Loucy (cell line): ENCODE data around the gene SH2D1B.
"Not testable (repeated sequence)": the region's sequence is repeated elsewhere in the genome, so short reads cannot be mapped to it uniquely, and the experiment has no call there.

Source experiments
- H2AFZ ChIP-seq: fragments of 200-600 bp; sonication (generic); 2 replicates; pipeline ENCODE4 v1.6.0; 2016; ENCODE audit warnings: antibody characterized with exemption, mild to moderate bottlenecking, low read length, moderate library complexity
- H3F3A ChIP-seq: fragments of 200-600 bp; 2 replicates; pipeline ENCODE4 v1.6.0; 2016; ENCODE audit warnings: antibody characterized with exemption, low read depth, mild to moderate bottlenecking
- H3K27me3 ChIP-seq: fragments of 200-600 bp; sonication (generic); 2 replicates; pipeline ENCODE4 v1.6.1; 2014; ENCODE audit warnings: low read length, mild to moderate bottlenecking; ENCODE audit not compliant: insufficient read depth, poor library complexity, severe bottlenecking
- H3K36me3 ChIP-seq: fragments of 200-600 bp; sonication (generic); 2 replicates; pipeline ENCODE4 v1.6.1; 2016; ENCODE audit warnings: low read length; ENCODE audit not compliant: insufficient read depth
- H3K4me1 ChIP-seq: fragments of 200-600 bp; sonication (generic); 2 replicates; pipeline ENCODE4 v1.5.1; 2014; ENCODE audit warnings: low read length, mild to moderate bottlenecking; ENCODE audit not compliant: insufficient read depth, poor library complexity, severe bottlenecking
- H3K4me2 ChIP-seq: fragments of 200-600 bp; sonication (generic); 2 replicates; pipeline ENCODE4 v1.6.0; 2014; ENCODE audit warnings: antibody characterized with exemption, low read length, low read depth, mild to moderate bottlenecking; ENCODE audit not compliant: poor library complexity, severe bottlenecking
- H3K4me3 ChIP-seq: fragments of 200-600 bp; sonication (generic); 2 replicates; pipeline ENCODE4 v1.5.1; 2014; ENCODE audit warnings: low read length, mild to moderate bottlenecking, mixed read lengths; ENCODE audit not compliant: poor library complexity, severe bottlenecking
- H3K79me2 ChIP-seq: fragments of 200-600 bp; sonication (generic); 2 replicates; pipeline ENCODE4 v1.6.1; 2014; ENCODE audit warnings: low read length; ENCODE audit not compliant: insufficient read depth
- H3K9ac ChIP-seq: fragments of 200-600 bp; sonication (generic); 2 replicates; pipeline ENCODE4 v1.6.0; 2014; ENCODE audit warnings: mild to moderate bottlenecking, low read depth, low read length, moderate library complexity; ENCODE audit not compliant: poor library complexity, severe bottlenecking
- H3K9me2 ChIP-seq: fragments of 200-600 bp; sonication (generic); replicated peaks from 2 replicates; pipeline ENCODE4 v1.6.1; 2016; ENCODE audit warnings: low read depth, low read length, mixed read lengths
- H3K9me3 ChIP-seq: fragments of 200-600 bp; sonication (generic); 2 replicates; pipeline ENCODE4 v1.6.1; 2014; ENCODE audit warnings: mild to moderate bottlenecking, antibody characterized with exemption, low read length, low read depth; ENCODE audit not compliant: insufficient read depth
- H4K20me1 ChIP-seq: fragments of 200-600 bp; sonication (generic); 2 replicates; pipeline ENCODE4 v1.6.0; 2014; ENCODE audit warnings: antibody characterized with exemption, low read length, mild to moderate bottlenecking; ENCODE audit not compliant: insufficient read depth, poor library complexity, severe bottlenecking
- EZH2phosphoT487 ChIP-seq: fragments of 200-600 bp; IDR thresholded peaks from 2 replicates; pipeline ENCODE4 v1.6.1; 2018; ENCODE audit warnings: antibody characterized with exemption, mild to moderate bottlenecking, moderate library complexity, borderline replicate concordance
- TF ChIP-seq, protein P1 (sequence below): fragments of 200-600 bp; sonication (generic); conservative IDR thresholded peaks from 2 replicates; pipeline ENCODE4 v1.5.1; 2014; ENCODE audit warnings: mild to moderate bottlenecking, antibody characterized with exemption, low read length

The SH2D1B gene

DNA sequence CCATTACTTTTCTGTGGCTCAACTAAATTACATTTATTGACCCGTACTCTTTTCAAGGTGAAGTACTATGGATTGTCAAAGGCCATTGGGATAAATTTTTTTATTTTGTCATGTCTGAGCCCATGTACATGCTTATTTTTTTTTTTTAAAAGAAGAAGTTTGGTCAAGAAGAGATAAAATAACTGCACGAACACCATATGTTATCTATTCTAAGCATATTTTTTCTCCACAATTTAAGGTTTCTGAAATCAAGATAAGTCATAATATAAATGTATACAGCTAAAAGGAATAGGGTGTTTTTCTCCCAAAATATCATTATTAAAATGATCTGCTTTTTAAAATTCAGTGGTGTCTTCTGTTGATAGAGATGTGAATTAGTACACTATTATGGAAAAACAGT lies 35.0 kb upstream of the SH2D1B start:
- H3K36me3 ChIP-seq: no peaks in the 10 kb centered on the region
- TF ChIP-seq EZH2phosphoT487: no peak
- TF ChIP-seq, protein P1, sequence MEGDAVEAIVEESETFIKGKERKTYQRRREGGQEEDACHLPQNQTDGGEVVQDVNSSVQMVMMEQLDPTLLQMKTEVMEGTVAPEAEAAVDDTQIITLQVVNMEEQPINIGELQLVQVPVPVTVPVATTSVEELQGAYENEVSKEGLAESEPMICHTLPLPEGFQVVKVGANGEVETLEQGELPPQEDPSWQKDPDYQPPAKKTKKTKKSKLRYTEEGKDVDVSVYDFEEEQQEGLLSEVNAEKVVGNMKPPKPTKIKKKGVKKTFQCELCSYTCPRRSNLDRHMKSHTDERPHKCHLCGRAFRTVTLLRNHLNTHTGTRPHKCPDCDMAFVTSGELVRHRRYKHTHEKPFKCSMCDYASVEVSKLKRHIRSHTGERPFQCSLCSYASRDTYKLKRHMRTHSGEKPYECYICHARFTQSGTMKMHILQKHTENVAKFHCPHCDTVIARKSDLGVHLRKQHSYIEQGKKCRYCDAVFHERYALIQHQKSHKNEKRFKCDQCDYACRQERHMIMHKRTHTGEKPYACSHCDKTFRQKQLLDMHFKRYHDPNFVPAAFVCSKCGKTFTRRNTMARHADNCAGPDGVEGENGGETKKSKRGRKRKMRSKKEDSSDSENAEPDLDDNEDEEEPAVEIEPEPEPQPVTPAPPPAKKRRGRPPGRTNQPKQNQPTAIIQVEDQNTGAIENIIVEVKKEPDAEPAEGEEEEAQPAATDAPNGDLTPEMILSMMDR: no peak
- H2AFZ ChIP-seq: no peak overlapping the region
- H3F3A ChIP-seq: no peaks in the 10 kb centered on the region
- no peaks in the 10 kb centered on the region for H4K20me1 ChIP-seq
- no peak overlapping the region for H3K4me3 ChIP-seq
- H3K4me2 ChIP-seq: no peak overlapping the region
- H3K9me3 ChIP-seq: no peaks in the 10 kb centered on the region
- H3K27me3 ChIP-seq: no peaks in the 10 kb centered on the region
- H3K4me1 ChIP-seq: no peaks in the 10 kb centered on the region
- no peak overlapping the region for H3K9ac ChIP-seq
- H3K9me2 ChIP-seq: no peaks in the 10 kb centered on the region
- no peaks in the 10 kb centered on the region for H3K79me2 ChIP-seq

DNA sequence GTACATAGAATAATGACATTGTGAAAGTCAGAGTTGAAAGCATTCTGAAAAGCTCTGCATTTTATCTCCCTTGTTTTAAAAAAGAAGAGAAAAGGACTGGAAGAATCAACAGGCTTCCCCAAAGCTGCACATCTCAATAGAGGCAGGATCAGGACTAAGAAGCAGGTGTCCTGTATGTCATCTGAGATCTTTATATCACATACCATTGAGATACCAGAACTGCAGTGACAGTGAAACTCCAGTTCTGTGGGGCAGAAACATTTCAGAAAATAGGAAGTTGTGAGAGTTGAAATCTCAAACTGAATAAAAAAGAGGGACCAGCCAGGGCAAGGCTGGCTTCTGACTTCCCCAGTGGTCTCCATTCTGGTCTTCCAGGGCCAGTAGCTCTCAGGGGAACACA lies 33.0 kb upstream of the SH2D1B start:
- Histone ChIP-seq H4K20me1 (no peaks in the 10 kb centered on the region), H3K4me3 (no peak overlapping the region), H3K4me1 (no peaks in the 10 kb centered on the region), H3F3A (no peaks in the 10 kb centered on the region), H3K9ac (no peak overlapping the region), H3K9me3 (no peaks in the 10 kb centered on the region), H3K36me3 (no peaks in the 10 kb centered on the region), H3K27me3 (no peaks in the 10 kb centered on the region), H3K79me2 (no peaks in the 10 kb centered on the region), H3K9me2 (no peaks in the 10 kb centered on the region), H3K4me2 (no peak overlapping the region), H2AFZ (no peak overlapping the region; the same call in 1 of the 2 replicates)
- TF ChIP-seq, protein P1: no peak
- TF ChIP-seq EZH2phosphoT487: no peak

DNA sequence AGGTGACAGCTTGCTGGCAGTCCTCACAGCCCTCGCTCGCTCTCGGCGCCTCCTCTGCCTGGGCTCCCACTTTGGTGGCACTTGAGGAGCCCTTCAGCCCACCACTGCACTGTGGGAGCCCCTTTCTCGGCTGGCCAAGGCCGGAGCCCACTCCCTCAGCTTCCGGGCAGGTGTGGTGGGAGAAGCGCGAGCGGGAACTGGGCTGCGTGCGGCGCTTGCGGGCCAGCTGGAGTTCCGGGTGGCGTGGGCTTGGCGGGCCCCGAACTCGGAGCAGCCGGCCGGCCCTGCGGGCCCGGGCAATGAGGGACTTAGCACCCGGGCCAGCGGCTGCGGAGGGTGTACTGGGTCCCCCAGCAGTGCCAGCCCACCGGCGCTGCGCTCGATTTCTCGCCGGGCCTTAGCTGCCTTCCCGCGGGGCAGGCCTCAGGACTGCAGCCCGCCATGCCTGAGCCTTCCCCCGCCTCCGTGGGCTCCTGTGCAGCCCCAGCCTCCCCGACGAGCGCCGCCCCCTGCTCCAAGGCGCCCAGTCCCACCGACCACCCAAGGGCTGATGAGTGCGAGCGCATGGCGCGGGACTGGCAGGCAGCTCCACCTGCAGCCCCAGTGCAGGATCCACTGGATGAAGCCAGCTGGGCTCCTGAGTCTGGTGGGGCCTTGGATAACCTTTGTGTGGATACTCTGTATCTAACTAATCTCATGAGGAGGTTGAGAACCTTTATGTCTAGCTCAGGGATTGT lies 21.2 kb upstream of the SH2D1B start:
- H3K79me2 ChIP-seq, H3K4me1 ChIP-seq, H3K9ac ChIP-seq, H3K27me3 ChIP-seq, H3K36me3 ChIP-seq, H3K4me2 ChIP-seq, H2AFZ ChIP-seq, H3K4me3 ChIP-seq, H3F3A ChIP-seq, H4K20me1 ChIP-seq, H3K9me2 ChIP-seq, H3K9me3 ChIP-seq: not testable (repeated sequence)

DNA sequence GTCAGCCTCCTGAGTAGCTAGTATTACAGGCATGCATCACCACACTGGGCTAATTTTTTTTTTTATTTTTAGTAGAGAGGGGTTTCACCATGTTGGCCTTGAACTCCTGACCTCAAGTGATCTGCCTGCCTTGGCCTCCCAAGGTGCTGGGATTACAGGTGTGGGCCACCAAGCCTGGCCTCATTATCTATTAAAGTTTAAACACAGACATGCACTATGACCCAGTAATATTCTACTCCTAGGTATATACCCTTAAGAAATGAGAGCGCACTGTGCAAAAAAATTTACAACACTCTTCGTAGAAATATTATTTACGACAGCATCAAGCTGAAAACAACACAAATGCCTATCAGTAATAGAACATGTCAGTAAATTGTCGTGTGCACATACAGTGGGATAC lies 18.6 kb upstream of the SH2D1B start:
- Histone ChIP-seq H3F3A (no peaks in the 10 kb centered on the region), H3K4me2 (no peak overlapping the region), H3K36me3 (no peaks in the 10 kb centered on the region), H4K20me1 (no peaks in the 10 kb centered on the region), H3K9me2 (no peaks in the 10 kb centered on the region), H3K9ac (no peak overlapping the region), H3K9me3 (no peaks in the 10 kb centered on the region), H3K27me3 (no peaks in the 10 kb centered on the region), H3K79me2 (no peaks in the 10 kb centered on the region), H3K4me1 (no peaks in the 10 kb centered on the region), H2AFZ (no peak overlapping the region), H3K4me3 (no peak overlapping the region)
- no peak for TF ChIP-seq EZH2phosphoT487
- TF ChIP-seq, protein P1: no peak
